ENCODE data around the gene LMBR1L. TPM values are rescaled to one million over a fixed set of nuclear protein-coding genes. Genes with fewer than 3 reads are reported as not detected.
A peak's percentile ranks its signal among the peaks of the same experiment; 100 is the strongest.

The LMBR1L gene
- total and polyA plus RNA-seq, 2 of the 13 experiments (the other 11 are each of a cell fraction or from before 2014, with no cell fraction given), result 12.2 to 65.9 TPM

GRCh38 chr12:49130151-49131050 lies 19.8 kb upstream of the LMBR1L start:
- ChIA-PET POLR2A (interaction anchor here (0.5 to 4.0 kb wide), 41 partner anchors 9 to 980 kb away, joined by 3 to 57 read pairs (median 3); partner anchors contain the start of genes DDX23, LMBR1L, RHEBL1 and RND1), CTCF (ENCODE audit: low intra/inter-chr PET ratio, low total read pairs) (interaction anchor here (0.7 to 2.0 kb wide), 2 partner anchors 42 to 67 kb away, joined by 3 to 8 read pairs; no protein-coding TSS in a partner anchor)
- no peak overlapping the region for H2AFZ ChIP-seq (ENCODE audit: low read length)
- WGBS (ENCODE audit: low lambda C conversion rate), result 5% methylated on average over 15 of the region's 66 CpGs
- in situ Hi-C loops (cut with HindIII; ENCODE audit: extremely low pct_ligation_motif_present, low pct_unique_long_range_greater_than_20kb) (no loop called here), intact Hi-C loops (cut with micrococcal nuclease; ENCODE audit: unreplicated experiment) (loop anchor here (1.0 to 5.0 kb wide), 2 partner anchors 105 to 113 kb away; partner anchors contain the start of gene PRKAG1)
- FAIRE-seq (no peak), DNase-seq (ENCODE audit: low spot score) (peak; percentile 85), ATAC-seq (peak; percentile 74)
- TSS peak; percentile 67 for BruUV-seq (replicated peaks)
- H3K27ac ChIP-seq (ENCODE audit: extremely low read length, insufficient read depth, low read length), result peak overlapping the region; percentile 96
- peaks cover 7 to 23% of the 10 kb centered on the region in 2 experiments for H3K36me3 ChIP-seq (replicated peaks in 1 of 2; ENCODE audit: control insufficient read depth in 1 of 2, insufficient read depth in 2 of 2, low read length in 2 of 2)
- H3K4me2 ChIP-seq (ENCODE audit: low read depth, low read length), result peak overlapping the region; percentile 91
- peak overlapping the region; percentile 72 to 94 (median 82) for H3K4me3 ChIP-seq (replicated peaks in 1 of 3; ENCODE audit: insufficient read depth in 1 of 3, low read depth in 2 of 3, low read length in 3 of 3)
- peaks cover 17% of the 10 kb centered on the region for H4K20me1 ChIP-seq (ENCODE audit: insufficient read depth, low read length)
- H3K79me2 ChIP-seq (ENCODE audit: insufficient read depth, low read length), result peaks cover 19% of the 10 kb centered on the region
- no peaks in the 10 kb centered on the region for H3K27me3 ChIP-seq (ENCODE audit: control insufficient read depth in 1 of 2, insufficient read depth in 2 of 2, low read length in 2 of 2)
- peak overlapping the region; percentile 94 for H3K9ac ChIP-seq (ENCODE audit: insufficient read depth, low read depth, low read length)
- no peaks in the 10 kb centered on the region for H3K9me3 ChIP-seq (ENCODE audit: low read length)
- H3K4me1 ChIP-seq (ENCODE audit: insufficient read depth, low read length), result peaks cover 45% of the 10 kb centered on the region
- peak; percentile 90 for TF ChIP-seq KLF6 (CRISPR knock-in tag; IDR thresholded peaks at IDR 0.05)
- peak; percentile 92; the same call in 1 of the 2 replicates for TF ChIP-seq ZNF841 (CRISPR knock-in tag; IDR thresholded peaks at IDR 0.05; ENCODE audit: borderline replicate concordance)
- TF ChIP-seq HINFP (CRISPR knock-in tag; IDR thresholded peaks at IDR 0.05; ENCODE audit: low read depth), result peak; percentile 17; the same call in 1 of the 2 replicates
- TF ChIP-seq MED13 (CRISPR knock-in tag; IDR thresholded peaks at IDR 0.05), result no peak
- TF ChIP-seq PHF21A (CRISPR knock-in tag; IDR thresholded peaks at IDR 0.05), result peak; percentile 89
- TF ChIP-seq, protein P1, sequence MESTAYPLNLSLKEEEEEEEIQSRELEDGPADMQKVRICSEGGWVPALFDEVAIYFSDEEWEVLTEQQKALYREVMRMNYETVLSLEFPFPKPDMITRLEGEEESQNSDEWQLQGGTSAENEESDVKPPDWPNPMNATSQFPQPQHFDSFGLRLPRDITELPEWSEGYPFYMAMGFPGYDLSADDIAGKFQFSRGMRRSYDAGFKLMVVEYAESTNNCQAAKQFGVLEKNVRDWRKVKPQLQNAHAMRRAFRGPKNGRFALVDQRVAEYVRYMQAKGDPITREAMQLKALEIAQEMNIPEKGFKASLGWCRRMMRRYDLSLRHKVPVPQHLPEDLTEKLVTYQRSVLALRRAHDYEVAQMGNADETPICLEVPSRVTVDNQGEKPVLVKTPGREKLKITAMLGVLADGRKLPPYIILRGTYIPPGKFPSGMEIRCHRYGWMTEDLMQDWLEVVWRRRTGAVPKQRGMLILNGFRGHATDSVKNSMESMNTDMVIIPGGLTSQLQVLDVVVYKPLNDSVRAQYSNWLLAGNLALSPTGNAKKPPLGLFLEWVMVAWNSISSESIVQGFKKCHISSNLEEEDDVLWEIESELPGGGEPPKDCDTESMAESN (CRISPR knock-in tag; conservative IDR thresholded peaks at IDR 0.05), result peak; percentile 83; the same call in 1 of the 2 replicates
- peak; percentile 28; the same call in 1 of the 2 replicates for TF ChIP-seq RFXANK (CRISPR knock-in tag; IDR thresholded peaks at IDR 0.05)
- TF ChIP-seq ZBTB42 (CRISPR knock-in tag; IDR thresholded peaks at IDR 0.05), result peak; percentile 94; the same call in 1 of the 2 replicates
- TF ChIP-seq MLXIP (CRISPR knock-in tag; IDR thresholded peaks at IDR 0.05; ENCODE audit: borderline replicate concordance), result peak; percentile 8; the same call in 1 of the 2 replicates
- TF ChIP-seq NFYC (CRISPR knock-in tag; IDR thresholded peaks at IDR 0.05), result no peak
- peak; percentile 71; the same call in 1 of the 2 replicates for TF ChIP-seq NCOA1 (CRISPR knock-in tag; IDR thresholded peaks at IDR 0.05)
- TF ChIP-seq, protein P2, sequence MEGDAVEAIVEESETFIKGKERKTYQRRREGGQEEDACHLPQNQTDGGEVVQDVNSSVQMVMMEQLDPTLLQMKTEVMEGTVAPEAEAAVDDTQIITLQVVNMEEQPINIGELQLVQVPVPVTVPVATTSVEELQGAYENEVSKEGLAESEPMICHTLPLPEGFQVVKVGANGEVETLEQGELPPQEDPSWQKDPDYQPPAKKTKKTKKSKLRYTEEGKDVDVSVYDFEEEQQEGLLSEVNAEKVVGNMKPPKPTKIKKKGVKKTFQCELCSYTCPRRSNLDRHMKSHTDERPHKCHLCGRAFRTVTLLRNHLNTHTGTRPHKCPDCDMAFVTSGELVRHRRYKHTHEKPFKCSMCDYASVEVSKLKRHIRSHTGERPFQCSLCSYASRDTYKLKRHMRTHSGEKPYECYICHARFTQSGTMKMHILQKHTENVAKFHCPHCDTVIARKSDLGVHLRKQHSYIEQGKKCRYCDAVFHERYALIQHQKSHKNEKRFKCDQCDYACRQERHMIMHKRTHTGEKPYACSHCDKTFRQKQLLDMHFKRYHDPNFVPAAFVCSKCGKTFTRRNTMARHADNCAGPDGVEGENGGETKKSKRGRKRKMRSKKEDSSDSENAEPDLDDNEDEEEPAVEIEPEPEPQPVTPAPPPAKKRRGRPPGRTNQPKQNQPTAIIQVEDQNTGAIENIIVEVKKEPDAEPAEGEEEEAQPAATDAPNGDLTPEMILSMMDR (CRISPR knock-in tag; IDR thresholded peaks at IDR 0.05), result peak; percentile 97
- TF ChIP-seq ATF7-NPFF (CRISPR knock-in tag; IDR thresholded peaks at IDR 0.05; ENCODE audit: low read depth), result peak; percentile 87
- peak; percentile 97 for TF ChIP-seq CC2D1A (CRISPR knock-in tag; IDR thresholded peaks at IDR 0.05)
